ENCODE measurements around the gene HOXC4.

HOXC4 gene

GRCh38 chr12:54019924-54020590 is 33.6 kb upstream of the HOXC4 start:
- no peak for TF ChIP-seq ZNF274 (IDR thresholded peaks at IDR 0.05; ENCODE audit: low read depth, low read length)
- no peak overlapping the region for H3K4me3 ChIP-seq (ENCODE audit: low read length)

- TF ChIP-seq ZNF274 (IDR thresholded peaks at IDR 0.05; ENCODE audit: low read depth, low read length), result no peak
- H3K4me3 ChIP-seq (ENCODE audit: low read length), result no peak overlapping the region
Measured at GRCh38 chr12:54020591-54021405, 32.8 kb upstream of the HOXC4 start.

- no peak for TF ChIP-seq ZNF274 (IDR thresholded peaks at IDR 0.05; ENCODE audit: low read depth, low read length)
- no peak overlapping the region for H3K4me3 ChIP-seq (ENCODE audit: low read length)
Measured at GRCh38 chr12:54021432-54022013, 32.1 kb upstream of the HOXC4 start.

- TF ChIP-seq ZNF274 (IDR thresholded peaks at IDR 0.05; ENCODE audit: low read depth, low read length), result no peak
- H3K4me3 ChIP-seq (ENCODE audit: low read length), result no peak overlapping the region
Measured at GRCh38 chr12:54022960-54023884, 30.4 kb upstream of the HOXC4 start.

GRCh38 chr12:54024127-54024526 is 29.5 kb upstream of the HOXC4 start:
- TF ChIP-seq ZNF274 (IDR thresholded peaks at IDR 0.05; ENCODE audit: low read depth, low read length), result no peak
- no peak overlapping the region for H3K4me3 ChIP-seq (ENCODE audit: low read length)

- no peak for TF ChIP-seq ZNF274 (IDR thresholded peaks at IDR 0.05; ENCODE audit: low read depth, low read length)
- no peak overlapping the region for H3K4me3 ChIP-seq (ENCODE audit: low read length)
Measured at GRCh38 chr12:54024581-54025305, 28.9 kb upstream of the HOXC4 start.

- H3K4me3 ChIP-seq (ENCODE audit: low read length), result no peak overlapping the region
- TF ChIP-seq ZNF274 (IDR thresholded peaks at IDR 0.05; ENCODE audit: low read depth, low read length), result no peak
Measured at GRCh38 chr12:54025499-54026405, 27.9 kb upstream of the HOXC4 start.

- no peak for TF ChIP-seq ZNF274 (IDR thresholded peaks at IDR 0.05; ENCODE audit: low read depth, low read length)
- H3K4me3 ChIP-seq (ENCODE audit: low read length), result no peak overlapping the region
Measured at GRCh38 chr12:54026640-54027441, 26.8 kb upstream of the HOXC4 start.

- no peak for TF ChIP-seq ZNF274 (IDR thresholded peaks at IDR 0.05; ENCODE audit: low read depth, low read length)
- H3K4me3 ChIP-seq (ENCODE audit: low read length), result no peak overlapping the region
Measured at GRCh38 chr12:54027442-54027786, 26.2 kb upstream of the HOXC4 start.

- H3K4me3 ChIP-seq (ENCODE audit: low read length), result no peak within 1 kb of the TSS
- no peak for TF ChIP-seq ZNF274 (IDR thresholded peaks at IDR 0.05; ENCODE audit: low read depth, low read length)
Measured at GRCh38 chr12:54028314-54029201, 25.1 kb upstream of the HOXC4 start, which contains the start of gene HOXC6. TSS of gene HOXC6 (plus strand) at chr12:54028440. CDS start at chr12:54028522, 82 bp downstream.

All from GM08714 (cell line).